Measurements from ENCODE around the gene PARP2.
"Not testable (repeated sequence)": the region's sequence is repeated elsewhere in the genome, so short reads cannot be mapped to it uniquely, and the experiment has no call there.

PARP2 gene

DNA sequence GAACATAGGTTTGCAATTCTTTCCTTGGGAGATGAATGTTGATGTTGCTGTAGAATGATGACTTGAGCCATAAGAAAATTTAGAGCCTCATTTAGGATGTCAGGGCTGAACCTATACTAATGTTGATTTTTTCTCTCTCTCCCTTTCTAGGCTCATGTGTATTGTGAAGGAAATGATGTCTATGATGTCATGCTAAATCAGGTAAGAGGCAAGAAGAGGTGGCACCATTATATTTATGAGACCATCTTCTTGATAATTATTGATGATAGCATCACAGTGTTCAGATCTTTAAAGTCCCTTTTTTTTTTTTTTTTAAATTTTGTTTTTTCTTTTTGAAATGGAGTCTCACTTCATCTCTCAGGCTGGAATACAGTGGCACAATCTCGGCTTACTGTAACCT, 3.3 kb downstream of the PARP2 start:
- DNase-seq (ENCODE audit: low read depth), result no peak

DNA sequence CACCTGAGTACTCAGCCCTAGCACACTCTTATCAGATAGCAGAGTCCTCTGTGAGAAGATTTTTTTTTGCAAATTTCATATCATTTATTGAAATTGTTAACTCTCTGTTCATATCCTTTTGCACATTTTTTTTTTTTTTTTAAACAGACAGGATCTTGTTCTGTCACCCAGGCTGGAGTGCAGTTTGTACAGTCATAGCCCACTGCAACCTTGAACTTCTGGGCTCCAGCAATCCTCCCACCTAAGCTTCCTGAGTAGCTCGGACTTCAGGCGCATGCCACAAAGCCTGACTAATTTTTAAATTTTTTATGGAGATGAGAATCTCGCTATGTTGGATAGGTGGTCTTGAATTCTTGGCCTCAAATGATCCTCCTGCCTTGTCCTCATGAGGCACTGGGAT, 4.3 kb downstream of the PARP2 start:
- no peak for DNase-seq (ENCODE audit: low read depth)

DNA sequence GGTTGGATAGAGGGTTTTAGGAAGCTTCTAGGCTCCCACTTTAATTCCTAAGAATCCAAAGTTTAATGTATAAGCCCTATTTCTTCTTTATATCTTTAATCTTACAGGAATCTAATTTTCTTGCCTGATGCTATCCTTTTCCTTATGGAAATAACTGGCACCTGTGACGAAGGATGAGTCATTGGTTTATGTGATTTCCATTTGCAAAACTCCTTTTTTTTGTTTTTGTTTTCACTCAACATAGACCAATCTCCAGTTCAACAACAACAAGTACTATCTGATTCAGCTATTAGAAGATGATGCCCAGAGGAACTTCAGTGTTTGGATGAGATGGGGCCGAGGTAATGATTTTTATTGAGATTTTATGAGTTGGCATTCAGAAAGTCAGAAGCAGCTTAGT, 6.8 kb downstream of the PARP2 start:
- no peak for DNase-seq (ENCODE audit: low read depth)

DNA sequence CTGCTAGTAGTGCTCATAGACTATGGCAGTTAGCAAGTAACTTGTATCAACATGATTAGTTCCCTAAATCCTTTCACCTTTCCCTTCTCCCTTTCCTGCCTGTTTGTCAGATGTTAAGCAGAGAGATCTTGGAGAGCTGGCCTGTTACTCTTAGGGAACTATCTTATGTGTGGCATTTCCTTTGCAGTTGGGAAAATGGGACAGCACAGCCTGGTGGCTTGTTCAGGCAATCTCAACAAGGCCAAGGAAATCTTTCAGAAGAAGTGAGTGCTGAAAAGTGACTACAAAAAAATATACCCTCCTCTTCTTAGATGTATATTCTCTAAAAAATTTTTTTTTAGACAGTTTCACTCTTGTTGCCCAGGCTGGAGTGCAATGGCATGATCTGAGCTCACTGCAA, 7.4 kb downstream of the PARP2 start:
- no peak for DNase-seq (ENCODE audit: low read depth)

DNA sequence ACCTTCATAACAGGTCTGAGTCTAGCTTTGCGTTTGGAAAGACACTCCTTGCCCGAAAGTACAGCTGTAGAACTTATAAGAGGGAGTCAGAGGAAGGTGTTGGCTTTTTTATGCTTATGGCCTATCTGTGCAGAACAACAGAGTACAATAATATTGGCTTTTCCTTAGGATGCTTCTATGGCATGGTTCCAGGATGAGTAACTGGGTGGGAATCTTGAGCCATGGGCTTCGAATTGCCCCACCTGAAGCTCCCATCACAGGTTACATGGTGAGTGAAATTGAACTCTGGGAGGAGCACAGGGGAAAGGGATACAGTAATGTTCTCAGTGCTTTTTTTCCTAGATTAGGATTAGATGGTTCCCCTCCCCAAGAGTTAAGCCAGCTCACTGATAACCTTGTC, 13.0 kb downstream of the PARP2 start:
- no peak for DNase-seq (ENCODE audit: low read depth)

DNA sequence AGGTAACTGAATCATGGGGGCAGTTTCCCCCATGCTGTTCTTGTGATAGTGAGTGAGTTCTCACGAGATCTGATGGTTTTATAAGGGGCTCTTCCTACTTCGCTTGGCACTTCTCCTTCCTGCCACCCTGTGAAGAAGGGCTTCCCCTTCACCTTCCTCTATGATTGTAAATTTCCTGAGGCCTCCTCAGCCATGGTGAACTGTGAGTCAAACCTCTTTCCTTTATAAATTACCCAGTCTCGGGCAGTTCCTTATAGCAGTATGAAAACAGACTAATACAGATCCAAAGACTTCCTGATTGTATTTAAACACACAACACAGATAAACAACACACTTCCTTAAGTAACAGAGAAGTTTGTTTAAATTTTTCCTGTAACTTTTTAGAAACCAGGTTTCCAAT, 15.0 kb downstream of the PARP2 start:
- DNase-seq (ENCODE audit: low read depth), result not testable (repeated sequence)

DNA sequence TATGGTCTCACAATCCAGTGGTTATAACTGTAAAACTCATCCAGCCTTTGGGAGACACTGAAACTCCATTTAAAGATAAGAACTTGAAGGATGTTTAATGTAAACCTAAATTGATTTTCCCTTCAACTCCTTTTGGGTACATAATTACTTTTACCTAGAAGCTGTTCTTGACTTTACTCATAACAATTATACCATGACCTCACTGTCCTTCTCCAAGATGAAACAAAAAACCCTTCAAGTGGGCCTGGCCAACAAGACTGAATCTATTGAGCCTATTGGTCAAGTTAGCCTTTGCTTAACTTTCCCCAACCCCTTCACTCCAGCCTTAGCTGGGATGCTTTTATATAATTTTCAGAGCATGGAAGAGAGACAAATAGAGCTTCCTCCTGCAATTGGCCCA, 22.5 kb downstream of the PARP2 start:
- DNase-seq (ENCODE audit: low read depth), result no peak

DNA sequence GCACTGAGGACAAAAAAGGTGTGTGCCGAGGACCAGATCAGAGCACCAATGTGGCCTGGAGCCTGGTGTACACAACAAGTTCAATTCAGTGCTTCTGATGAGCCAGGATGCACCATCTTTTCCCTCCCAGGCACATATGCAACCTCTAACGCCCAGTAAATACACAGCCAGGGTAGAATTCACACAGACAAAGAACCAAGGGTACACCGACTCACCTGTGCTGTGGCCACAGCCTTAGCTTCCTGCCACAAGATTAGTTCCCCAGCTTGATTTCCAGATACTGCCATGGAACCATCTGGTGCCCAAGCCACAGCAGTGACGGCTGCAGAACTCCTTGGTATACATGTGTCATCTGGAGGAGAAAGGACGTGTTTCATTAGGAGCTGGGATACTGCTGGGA, 29.4 kb downstream of the PARP2 start:
- DNase-seq (ENCODE audit: low read depth), result no peak

DNA sequence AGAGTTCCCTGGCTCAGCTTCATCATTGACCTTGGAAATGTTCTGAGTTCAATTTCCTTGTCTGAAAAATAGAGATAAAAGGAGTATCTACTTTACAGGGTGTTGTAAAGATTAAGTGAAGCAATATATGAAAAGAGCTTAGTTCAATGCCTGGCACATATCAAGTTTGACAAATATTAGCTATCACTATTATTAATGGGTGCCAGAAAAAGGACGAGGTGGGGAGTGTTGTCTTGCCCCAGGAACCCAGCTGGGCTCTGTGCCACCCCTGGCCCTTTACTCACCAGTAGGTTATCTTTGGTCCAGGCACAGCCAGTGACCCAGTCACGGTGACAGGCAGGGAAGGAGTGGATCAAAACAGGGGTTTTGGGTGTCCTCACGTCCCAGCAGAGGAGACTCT, 32.0 kb downstream of the PARP2 start:
- no peak for DNase-seq (ENCODE audit: low read depth)

DNA sequence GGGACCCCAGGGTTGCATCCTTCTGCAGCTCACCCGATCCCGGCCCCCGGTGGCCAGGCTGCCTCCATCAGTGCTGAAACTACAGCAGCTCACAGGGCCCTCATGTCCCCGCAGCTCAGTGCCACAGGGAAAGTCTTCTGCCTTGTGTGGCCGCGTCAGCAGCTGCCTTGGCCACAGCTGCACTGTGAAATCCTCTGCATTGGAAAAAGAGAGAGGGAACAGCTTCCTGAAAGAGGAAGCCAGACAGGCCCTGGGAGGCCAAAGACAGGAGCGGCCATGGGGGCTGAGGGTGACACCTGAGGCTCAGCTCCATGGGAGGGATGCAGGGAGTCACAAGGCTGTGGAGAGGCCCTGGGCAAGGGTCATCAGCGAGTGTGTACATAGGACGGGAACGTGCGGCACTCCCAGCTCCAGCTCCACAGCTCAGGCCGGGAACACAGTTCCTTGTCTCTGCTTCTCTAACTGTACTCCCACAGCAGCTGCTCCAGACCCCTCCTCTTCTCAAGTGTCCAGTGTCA, 32.7 kb downstream of the PARP2 start:
- DNase-seq (ENCODE audit: low read depth), result no peak

DNA sequence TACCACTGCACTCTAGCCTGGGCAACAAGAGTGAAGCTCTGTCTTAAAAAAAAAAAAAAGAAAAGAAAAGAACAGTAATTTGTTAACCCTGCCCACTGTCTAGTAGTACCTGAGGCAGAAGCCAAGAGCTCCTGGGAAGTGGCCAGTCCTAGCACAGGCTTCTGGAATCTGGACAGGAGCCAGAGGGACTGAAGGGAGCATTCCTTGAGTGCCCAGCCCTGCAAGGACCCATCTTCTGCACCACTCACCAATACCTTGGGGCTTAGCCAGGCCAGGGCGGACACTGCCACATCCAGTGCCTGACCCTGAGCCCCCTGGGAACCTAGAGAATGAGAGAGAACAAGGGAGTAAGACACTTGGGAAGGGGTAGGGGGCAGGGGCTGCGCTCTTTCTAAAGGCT, 33.7 kb downstream of the PARP2 start:
- no peak for DNase-seq (ENCODE audit: low read depth)

DNA sequence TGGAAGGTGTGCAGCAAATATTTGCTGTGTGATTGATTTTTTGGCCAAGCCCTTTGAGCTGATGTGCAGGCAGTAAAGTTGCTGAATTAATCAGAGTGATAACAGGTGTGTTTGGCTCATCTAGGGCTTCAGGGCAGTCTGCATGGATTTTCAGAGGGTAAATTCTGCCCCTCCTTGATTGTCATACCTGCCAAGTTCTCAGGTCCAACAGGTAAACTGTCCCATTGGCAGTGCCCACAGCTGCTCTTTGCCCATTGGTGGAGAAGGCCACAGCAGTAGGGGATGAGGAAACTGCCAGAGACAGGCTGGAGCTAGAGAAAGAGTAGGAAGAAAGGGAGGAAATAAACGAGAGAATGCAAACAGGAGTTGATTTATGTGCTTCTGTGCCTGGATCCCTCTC, 36.3 kb downstream of the PARP2 start:
- no peak for DNase-seq (ENCODE audit: low read depth)

DNA sequence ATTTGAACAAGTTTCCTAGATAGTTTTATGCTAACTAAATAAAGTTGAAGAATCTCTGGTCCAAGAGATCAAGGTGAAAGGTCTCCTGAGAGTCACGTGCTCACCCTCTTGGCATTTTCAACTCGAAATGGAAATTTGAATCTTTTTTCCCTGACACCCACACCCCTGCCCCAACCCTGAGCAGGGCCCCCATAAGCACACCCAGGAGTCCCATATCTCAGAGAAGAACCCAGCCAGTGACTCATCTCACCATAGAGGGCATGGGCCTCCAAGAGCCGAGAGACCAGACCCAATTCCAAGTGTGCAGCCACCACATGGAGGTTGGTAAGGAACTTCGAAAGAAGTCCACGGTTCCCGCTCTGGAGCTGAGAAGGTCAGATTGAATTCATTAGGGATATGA, 37.2 kb downstream of the PARP2 start:
- no peak for DNase-seq (ENCODE audit: low read depth)

DNA sequence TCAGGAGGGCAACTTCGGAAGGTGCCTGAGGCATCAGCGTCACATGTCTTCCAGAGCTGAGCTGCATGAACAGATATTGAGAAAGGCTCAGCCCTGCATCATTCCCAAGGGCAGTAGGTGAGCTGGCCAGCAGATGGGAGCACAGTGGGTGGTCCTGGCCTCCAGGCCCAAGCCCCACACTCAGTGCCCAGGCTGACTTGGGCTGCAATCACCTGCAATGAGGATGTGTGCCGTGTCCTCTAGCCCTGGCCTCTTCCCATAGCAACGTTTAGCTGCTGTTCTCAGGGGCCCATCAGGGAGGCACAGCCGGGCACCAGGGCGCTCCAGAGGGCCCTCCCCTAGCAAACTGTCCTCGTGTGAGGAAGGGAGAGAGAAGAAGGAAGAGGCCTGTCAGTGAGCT, 37.9 kb downstream of the PARP2 start:
- DNase-seq (ENCODE audit: low read depth), result no peak

DNA sequence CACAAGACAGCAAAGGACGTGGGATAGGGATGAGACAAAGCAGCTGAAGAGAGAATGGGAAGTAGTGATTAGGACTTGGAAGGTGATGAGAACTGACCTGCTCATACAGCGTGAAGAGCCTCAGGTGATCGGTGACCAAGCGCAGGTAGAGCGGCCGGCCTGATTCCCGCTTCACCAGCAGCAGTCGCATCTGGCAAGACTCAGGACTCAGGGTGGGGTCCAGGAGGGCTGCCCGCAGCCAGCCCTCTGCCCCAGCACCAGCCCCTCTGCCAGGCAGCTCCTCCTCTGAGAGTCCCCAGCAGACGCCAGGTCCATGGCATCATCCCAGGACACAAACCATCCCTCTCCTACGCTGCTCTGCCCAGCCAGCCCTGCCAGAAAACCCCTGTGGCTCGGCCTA, 39.1 kb downstream of the PARP2 start:
- no peak for DNase-seq (ENCODE audit: low read depth)

DNA sequence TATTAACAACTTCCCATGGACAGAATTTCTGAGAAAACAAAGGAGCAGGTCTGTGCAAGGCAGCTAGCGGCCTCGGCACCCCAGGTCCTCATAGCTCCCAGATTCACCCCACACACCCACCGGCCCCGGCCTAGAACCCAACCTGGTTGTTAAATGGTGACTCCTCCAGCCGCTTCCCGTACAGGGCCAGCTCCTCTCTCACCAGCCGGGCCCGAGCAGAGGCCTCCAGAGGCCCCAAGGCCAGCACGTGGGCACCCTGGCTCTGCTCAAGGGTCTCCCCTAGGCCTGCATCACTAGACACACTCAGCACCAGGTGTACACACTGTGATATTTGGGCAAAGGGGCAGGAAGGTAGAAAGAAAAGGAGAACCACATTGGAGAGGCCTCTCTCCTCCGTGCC, 39.6 kb downstream of the PARP2 start:
- no peak for DNase-seq (ENCODE audit: low read depth)

DNA sequence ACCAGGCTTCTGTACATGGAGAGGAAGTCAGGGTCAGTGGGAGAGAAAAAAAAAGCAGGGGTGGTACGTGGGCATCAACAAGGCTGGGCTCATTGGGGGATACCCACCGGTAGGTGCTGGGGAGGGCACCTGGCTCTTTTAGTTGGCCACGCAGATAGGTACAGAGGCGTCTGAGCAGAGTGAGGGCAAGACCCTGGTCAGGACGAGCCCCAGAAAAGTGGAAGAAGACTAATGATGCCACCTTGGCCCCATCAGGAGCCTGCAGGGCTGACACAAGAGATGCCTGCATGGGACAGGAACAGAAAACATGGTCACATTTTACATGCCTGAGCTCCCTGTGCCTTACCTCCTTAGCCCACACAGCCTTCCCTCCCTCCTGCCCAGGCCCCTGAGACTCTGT, 40.2 kb downstream of the PARP2 start:
- DNase-seq (ENCODE audit: low read depth), result no peak

DNA sequence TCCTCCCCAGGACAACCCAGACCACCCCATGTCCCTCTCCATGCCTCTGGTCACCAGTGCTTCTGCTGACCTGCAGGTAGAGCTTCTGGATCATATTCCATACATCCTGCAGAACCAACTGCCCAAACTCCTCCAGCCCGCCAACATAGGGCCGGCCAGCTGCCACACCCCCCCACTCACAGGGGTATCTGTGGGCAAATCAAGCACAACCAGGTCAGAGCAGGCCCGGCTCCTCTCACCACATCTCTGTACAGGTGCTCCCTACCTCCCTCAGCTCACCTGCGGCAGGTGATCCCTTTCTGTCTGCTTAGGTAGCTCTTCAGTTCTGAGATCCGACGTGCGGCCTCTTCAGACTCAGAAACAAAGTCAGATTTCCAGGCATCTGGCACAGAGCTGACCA, 40.9 kb downstream of the PARP2 start:
- DNase-seq (ENCODE audit: low read depth), result no peak

DNA sequence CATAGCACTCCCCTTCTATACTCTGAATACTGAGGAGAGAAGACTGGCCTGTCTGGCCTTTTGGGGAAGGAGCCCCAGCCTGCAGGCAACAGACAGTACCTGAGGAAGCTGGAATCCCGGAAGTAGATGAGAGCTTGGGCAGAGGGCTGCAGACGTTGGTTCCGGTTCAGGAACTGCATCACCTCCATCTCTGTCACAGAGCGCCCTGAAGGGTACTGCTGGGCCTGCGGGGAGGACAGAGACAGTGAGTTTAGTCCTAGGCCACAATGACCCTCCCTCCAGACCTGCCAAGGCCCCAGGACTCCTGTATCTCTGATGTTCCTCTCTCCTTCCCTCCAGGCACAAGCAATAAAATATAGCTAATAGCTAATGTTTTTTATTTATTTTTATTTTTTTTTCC, 41.5 kb downstream of the PARP2 start:
- no peak for DNase-seq (ENCODE audit: low read depth)

DNA sequence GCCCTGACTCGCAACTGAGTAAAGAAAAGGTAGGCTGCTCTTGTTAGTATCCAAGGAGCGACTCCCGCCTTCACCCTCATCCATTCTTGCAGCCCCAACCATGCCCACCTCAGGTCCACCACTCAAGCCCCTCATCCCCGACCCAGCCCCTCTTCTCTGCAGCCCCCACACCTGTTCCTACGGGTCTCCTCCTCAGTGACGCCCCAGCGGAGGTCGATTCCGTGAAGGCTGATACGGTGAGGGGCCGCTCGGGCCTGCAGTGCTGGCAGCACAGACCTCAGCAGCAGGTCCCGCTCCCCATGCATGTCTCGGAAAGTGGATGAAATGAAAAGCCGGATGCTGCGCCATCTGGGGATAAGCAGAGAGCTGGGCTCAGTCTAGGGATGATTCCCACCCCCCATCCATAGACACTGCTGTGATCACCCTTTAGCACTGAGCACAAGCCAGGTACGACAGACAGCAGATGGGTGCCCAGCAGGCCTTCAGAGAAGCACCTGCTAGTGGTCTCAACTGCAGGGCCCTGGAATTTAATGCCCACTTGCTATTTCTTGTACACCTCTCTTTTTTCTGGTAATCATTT, 42.9 kb downstream of the PARP2 start:
- no peak for DNase-seq (ENCODE audit: low read depth)

DNA sequence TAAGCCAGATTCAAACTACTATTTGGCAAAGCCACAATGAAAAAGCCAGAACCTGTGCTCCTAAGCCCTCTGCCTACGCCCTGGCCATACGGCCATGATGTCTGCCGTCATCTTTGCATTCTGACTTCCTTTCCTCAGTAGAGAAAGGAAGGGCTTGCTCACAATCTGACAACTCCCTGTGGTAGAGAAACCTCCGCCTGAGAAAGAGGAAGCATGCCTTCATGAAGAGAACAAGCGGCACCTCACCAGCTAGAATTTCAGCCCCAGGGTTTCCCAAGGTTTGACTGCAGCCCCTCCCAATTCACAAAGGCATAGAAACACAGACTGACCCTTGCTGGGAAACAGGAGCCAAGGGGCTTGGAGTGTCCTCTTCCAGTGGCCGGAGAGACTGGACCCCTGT, 44.1 kb downstream of the PARP2 start:
- no peak for DNase-seq (ENCODE audit: low read depth)

DNA sequence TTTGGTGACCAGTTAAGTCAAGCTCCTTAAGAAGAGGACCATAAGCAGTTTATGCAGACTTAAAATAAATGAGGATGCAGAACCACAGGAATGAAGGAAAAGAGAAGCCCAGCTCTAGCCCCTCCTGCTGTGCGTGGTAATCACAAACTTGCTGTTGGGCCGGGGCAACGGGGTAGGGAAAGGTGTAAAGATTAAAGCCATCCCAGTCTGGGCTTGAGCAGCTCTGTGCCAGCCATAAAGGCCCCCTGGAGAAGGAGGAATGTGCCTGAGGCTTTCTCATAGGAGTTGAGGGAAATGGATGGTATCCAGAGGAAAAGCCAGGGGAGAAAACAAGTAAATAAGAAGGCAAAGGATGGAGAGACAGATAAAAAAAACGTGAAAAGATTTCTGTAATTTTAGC, 44.7 kb downstream of the PARP2 start:
- DNase-seq (ENCODE audit: low read depth), result no peak

DNA sequence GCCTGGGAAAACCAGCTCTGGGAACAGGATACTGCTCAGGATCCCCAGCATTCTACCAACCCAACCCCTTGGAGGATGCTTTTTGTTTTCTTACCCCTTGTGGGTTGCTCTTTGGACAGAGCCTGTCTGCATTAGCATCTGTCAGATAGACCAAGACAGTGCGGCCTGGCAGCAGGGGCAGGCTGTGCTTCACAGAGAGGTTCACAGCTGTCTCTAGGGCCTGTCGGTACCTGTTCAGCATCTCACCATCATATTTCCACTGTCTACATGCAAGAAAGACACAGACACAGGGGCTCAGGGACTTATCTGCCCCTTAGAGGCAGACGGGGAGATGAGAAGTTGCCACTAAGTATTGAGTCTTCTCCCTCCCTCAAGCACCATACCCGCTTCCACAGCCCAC, 48.1 kb downstream of the PARP2 start:
- no peak for DNase-seq (ENCODE audit: low read depth)

DNA sequence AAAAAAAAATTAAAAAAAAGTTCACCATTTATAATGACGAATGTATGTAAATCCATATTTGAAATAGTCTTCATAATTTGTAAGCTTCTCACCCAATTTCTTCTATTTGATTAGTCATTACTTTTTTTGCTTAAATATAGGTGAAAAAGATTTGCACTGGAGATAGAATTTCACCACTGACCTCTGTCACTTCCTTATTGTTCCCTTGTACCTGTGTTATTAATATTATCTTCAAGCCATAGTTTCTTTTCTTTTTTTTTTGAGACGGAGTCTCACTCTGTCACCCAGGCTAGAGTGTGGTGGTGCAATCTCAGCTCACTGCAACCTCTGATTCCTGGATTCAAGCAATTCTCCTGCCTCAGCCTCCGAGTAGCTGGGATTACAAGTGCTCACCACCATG, 54.1 kb downstream of the PARP2 start:
- no peak for DNase-seq (ENCODE audit: low read depth)

DNA sequence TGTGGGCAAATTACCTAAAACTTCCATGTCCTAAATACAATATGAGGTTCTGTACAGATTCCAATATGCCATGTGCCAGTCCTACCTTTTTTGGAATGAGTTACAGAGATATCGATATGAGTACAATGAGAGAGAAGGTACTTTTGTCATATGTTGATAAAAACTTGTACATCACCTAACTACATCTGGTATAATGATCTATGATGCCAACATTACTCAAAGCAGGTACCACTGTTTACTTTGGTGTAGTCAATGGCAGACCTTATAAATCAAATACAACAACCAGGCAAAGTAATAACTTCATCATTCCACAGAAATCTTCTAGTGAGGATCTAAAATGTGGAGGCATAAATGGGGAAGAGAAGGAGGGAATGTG, 57.1 kb downstream of the PARP2 start:
- no peak for DNase-seq (ENCODE audit: low read depth)
